WTC11 (cell line): ENCODE data around the gene HDAC10. TPM values are rescaled to one million over a fixed set of nuclear protein-coding genes. Genes with fewer than 3 reads are reported as not detected.

Experiments used
- ATAC-seq: fragments of 200-7000 bp; cut with Tn5 transposase; 2 replicates; pipeline ENCODE4 v1.10.0; 2021; ENCODE audit warnings: mild to moderate bottlenecking, moderate library complexity
- CTCF ChIA-PET: fragments of 300-600 bp; sonication (Branson Sonifier 250); formaldehyde crosslinking; loops from one replicate; lab custom pipeline; 2021; ENCODE audit warnings: antibody characterized with exemption; lab: Charles Lee
- POLR2A ChIA-PET: fragments of 350-600 bp; sonication (Branson Sonifier 250); formaldehyde crosslinking; loops from one replicate; lab custom pipeline; 2021; ENCODE audit warnings: antibody characterized with exemption; lab: Charles Lee
- DNase-seq: peaks from one replicate; pipeline ENCODE4 v3.0.0; 2021; ENCODE audit warnings: low spot score
- H3K27ac Mint-ChIP-seq: 2 replicates; pipeline ENCODE4 v1.8.0; 2021; ENCODE audit warnings: mixed read lengths
- H3K27me3 Mint-ChIP-seq: 2 replicates; pipeline ENCODE4 v1.8.0; 2021; ENCODE audit warnings: low read depth, mild to moderate bottlenecking, moderate library complexity, mixed read lengths
- H3K36me3 Mint-ChIP-seq: 2 replicates; pipeline ENCODE4 v1.8.0; 2021; ENCODE audit warnings: mixed read lengths
- H3K4me1 Mint-ChIP-seq: 2 replicates; pipeline ENCODE4 v1.8.0; 2022; ENCODE audit warnings: mixed read lengths
- H3K4me3 Mint-ChIP-seq: 2 replicates; pipeline ENCODE4 v1.8.0; 2021; ENCODE audit warnings: mild to moderate bottlenecking, moderate library complexity, mixed read lengths
- H3K9me3 Mint-ChIP-seq: 2 replicates; pipeline ENCODE4 v1.8.0; 2021; ENCODE audit warnings: mixed read lengths
- FOXJ3 ChIP-seq: sonication (generic); formaldehyde crosslinking; IDR thresholded peaks from 2 replicates; pipeline ENCODE4 v1.9.0; 2021; ENCODE audit warnings: missing genetic modification reagents, mild to moderate bottlenecking, borderline replicate concordance
- FOXK1 ChIP-seq: sonication (generic); formaldehyde crosslinking; IDR thresholded peaks from 2 replicates; pipeline ENCODE4 v1.8.0; 2022; ENCODE audit warnings: mild to moderate bottlenecking, moderate library complexity, missing genetic modification reagents
- MYBL2 ChIP-seq: sonication (generic); formaldehyde crosslinking; IDR thresholded peaks from 2 replicates; pipeline ENCODE4 v1.8.1; 2023; ENCODE audit warnings: mild to moderate bottlenecking, moderate library complexity, missing genetic modification reagents
- NFE2L1 ChIP-seq: sonication (generic); formaldehyde crosslinking; IDR thresholded peaks from 2 replicates; pipeline ENCODE4 v1.8.1; 2023; ENCODE audit warnings: missing genetic modification reagents
- OVOL2 ChIP-seq: fragments of 250-450 bp; sonication (Bioruptor Pico); IDR thresholded peaks from 2 replicates; pipeline ENCODE4 v1.9.0; 2021; ENCODE audit warnings: mild to moderate bottlenecking, borderline replicate concordance
- SMAD4 ChIP-seq: sonication (generic); formaldehyde crosslinking; IDR thresholded peaks from 2 replicates; pipeline ENCODE4 v1.8.0; 2022; ENCODE audit warnings: mild to moderate bottlenecking, missing genetic modification reagents
- SOX15 ChIP-seq: fragments of 250-450 bp; sonication (Bioruptor Pico); IDR thresholded peaks from 2 replicates; pipeline ENCODE4 v1.9.0; 2021; ENCODE audit warnings: mild to moderate bottlenecking
- ZBTB21 ChIP-seq: sonication (generic); formaldehyde crosslinking; IDR thresholded peaks from 2 replicates; pipeline ENCODE4 v1.8.1; 2023; ENCODE audit warnings: mild to moderate bottlenecking, missing genetic modification reagents, borderline replicate concordance
- ZNF263 ChIP-seq: sonication (generic); formaldehyde crosslinking; IDR thresholded peaks from 2 replicates; pipeline ENCODE4 v1.8.1; 2022; ENCODE audit warnings: low read depth, mild to moderate bottlenecking, moderate library complexity, missing genetic modification reagents
- total RNA-seq: library from RNA; stranded (reverse); gene quantifications from 3 replicates; pipeline ENCODE4 v1.2.3, GENCODE V29; 2021
- TF ChIP-seq, protein P1 (sequence below): sonication (generic); formaldehyde crosslinking; IDR thresholded peaks from 2 replicates; pipeline ENCODE4 v1.8.0; 2022; ENCODE audit warnings: mild to moderate bottlenecking, missing genetic modification reagents
- TF ChIP-seq, protein P2 (sequence below): fragments of 250-450 bp; sonication (Bioruptor Pico); IDR thresholded peaks from 2 replicates; pipeline ENCODE4 v1.9.0; 2021; ENCODE audit warnings: mild to moderate bottlenecking
- TF ChIP-seq, protein P3 (sequence below): sonication (generic); formaldehyde crosslinking; IDR thresholded peaks from 2 replicates; pipeline ENCODE4 v1.8.0; 2022; ENCODE audit warnings: missing genetic modification reagents
- TF ChIP-seq, protein P4 (sequence below): sonication (generic); formaldehyde crosslinking; IDR thresholded peaks from 2 replicates; pipeline ENCODE4 v1.8.0; 2023; ENCODE audit warnings: missing genetic modification reagents
- TF ChIP-seq, protein P5 (sequence below): sonication (generic); formaldehyde crosslinking; IDR thresholded peaks from 2 replicates; pipeline ENCODE4 v1.8.1; 2023; ENCODE audit warnings: mild to moderate bottlenecking, moderate library complexity, missing genetic modification reagents
- TF ChIP-seq, protein P6 (sequence below): sonication (generic); formaldehyde crosslinking; IDR thresholded peaks from 2 replicates; pipeline ENCODE4 v1.8.1; 2023; ENCODE audit warnings: mild to moderate bottlenecking, missing genetic modification reagents
- TF ChIP-seq, protein P7 (sequence below): sonication (generic); formaldehyde crosslinking; IDR thresholded peaks from 2 replicates; pipeline ENCODE4 v1.8.0; 2023; ENCODE audit warnings: missing genetic modification reagents, mild to moderate bottlenecking, borderline replicate concordance
- TF ChIP-seq, protein P8 (sequence below): sonication (generic); formaldehyde crosslinking; IDR thresholded peaks from 2 replicates; pipeline ENCODE4 v1.8.0; 2022; ENCODE audit warnings: mild to moderate bottlenecking, missing genetic modification reagents

Gene HDAC10
- total RNA-seq, 1 experiment from 2014 or later: 40.9 TPM

DNA sequence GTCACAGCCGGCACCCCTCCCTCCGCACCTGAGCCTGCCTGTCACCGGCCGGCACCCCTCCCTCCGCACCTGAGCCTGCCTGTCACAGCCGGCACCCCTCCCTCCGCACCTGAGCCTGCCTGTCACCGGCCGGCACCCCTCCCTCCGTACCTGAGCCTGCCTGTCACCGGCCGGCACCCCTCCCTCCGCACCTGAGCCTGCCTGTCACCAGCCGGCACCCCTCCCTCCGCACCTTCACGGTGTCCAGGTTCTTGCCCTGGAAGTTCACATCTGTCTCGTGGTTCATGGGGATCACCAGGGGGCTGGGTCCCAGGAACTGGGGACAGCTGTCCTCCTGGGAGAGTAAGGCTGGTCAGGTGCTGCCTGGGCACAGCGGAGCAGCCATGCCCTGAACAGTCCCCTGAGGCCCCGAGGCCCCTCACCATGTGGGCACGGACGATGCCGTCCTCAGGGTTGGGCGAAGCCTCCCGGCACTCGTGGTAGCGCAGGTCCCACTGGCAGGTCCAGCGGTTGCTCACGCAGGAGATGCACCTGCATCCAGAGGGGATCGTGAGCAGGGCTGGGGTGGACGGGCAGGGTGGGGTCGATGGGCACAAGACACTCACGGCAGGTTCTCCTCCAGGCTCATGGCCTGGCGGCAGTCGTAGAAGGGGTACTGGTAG lies 34.6 kb upstream of the HDAC10 start:
- TF ChIP-seq NFE2L1 (no peak), FOXK1 (CRISPR knock-in tag) (no peak), OVOL2 (no peak), SMAD4 (CRISPR knock-in tag) (no peak), ZBTB21 (CRISPR knock-in tag) (no peak), ZNF263 (CRISPR knock-in tag) (no peak), MYBL2 (no peak), SOX15 (CRISPR knock-in tag) (no peak)
- TF ChIP-seq, protein P1, sequence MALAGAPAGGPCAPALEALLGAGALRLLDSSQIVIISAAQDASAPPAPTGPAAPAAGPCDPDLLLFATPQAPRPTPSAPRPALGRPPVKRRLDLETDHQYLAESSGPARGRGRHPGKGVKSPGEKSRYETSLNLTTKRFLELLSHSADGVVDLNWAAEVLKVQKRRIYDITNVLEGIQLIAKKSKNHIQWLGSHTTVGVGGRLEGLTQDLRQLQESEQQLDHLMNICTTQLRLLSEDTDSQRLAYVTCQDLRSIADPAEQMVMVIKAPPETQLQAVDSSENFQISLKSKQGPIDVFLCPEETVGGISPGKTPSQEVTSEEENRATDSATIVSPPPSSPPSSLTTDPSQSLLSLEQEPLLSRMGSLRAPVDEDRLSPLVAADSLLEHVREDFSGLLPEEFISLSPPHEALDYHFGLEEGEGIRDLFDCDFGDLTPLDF (CRISPR knock-in tag): no peak
- TF ChIP-seq, protein P2, sequence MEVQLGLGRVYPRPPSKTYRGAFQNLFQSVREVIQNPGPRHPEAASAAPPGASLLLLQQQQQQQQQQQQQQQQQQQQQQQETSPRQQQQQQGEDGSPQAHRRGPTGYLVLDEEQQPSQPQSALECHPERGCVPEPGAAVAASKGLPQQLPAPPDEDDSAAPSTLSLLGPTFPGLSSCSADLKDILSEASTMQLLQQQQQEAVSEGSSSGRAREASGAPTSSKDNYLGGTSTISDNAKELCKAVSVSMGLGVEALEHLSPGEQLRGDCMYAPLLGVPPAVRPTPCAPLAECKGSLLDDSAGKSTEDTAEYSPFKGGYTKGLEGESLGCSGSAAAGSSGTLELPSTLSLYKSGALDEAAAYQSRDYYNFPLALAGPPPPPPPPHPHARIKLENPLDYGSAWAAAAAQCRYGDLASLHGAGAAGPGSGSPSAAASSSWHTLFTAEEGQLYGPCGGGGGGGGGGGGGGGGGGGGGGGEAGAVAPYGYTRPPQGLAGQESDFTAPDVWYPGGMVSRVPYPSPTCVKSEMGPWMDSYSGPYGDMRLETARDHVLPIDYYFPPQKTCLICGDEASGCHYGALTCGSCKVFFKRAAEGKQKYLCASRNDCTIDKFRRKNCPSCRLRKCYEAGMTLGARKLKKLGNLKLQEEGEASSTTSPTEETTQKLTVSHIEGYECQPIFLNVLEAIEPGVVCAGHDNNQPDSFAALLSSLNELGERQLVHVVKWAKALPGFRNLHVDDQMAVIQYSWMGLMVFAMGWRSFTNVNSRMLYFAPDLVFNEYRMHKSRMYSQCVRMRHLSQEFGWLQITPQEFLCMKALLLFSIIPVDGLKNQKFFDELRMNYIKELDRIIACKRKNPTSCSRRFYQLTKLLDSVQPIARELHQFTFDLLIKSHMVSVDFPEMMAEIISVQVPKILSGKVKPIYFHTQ (CRISPR knock-in tag): no peak
- TF ChIP-seq, protein P3, sequence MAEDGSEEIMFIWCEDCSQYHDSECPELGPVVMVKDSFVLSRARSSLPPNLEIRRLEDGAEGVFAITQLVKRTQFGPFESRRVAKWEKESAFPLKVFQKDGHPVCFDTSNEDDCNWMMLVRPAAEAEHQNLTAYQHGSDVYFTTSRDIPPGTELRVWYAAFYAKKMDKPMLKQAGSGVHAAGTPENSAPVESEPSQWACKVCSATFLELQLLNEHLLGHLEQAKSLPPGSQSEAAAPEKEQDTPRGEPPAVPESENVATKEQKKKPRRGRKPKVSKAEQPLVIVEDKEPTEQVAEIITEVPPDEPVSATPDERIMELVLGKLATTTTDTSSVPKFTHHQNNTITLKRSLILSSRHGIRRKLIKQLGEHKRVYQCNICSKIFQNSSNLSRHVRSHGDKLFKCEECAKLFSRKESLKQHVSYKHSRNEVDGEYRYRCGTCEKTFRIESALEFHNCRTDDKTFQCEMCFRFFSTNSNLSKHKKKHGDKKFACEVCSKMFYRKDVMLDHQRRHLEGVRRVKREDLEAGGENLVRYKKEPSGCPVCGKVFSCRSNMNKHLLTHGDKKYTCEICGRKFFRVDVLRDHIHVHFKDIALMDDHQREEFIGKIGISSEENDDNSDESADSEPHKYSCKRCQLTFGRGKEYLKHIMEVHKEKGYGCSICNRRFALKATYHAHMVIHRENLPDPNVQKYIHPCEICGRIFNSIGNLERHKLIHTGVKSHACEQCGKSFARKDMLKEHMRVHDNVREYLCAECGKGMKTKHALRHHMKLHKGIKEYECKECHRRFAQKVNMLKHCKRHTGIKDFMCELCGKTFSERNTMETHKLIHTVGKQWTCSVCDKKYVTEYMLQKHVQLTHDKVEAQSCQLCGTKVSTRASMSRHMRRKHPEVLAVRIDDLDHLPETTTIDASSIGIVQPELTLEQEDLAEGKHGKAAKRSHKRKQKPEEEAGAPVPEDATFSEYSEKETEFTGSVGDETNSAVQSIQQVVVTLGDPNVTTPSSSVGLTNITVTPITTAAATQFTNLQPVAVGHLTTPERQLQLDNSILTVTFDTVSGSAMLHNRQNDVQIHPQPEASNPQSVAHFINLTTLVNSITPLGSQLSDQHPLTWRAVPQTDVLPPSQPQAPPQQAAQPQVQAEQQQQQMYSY (CRISPR knock-in tag): no peak
- TF ChIP-seq, protein P4, sequence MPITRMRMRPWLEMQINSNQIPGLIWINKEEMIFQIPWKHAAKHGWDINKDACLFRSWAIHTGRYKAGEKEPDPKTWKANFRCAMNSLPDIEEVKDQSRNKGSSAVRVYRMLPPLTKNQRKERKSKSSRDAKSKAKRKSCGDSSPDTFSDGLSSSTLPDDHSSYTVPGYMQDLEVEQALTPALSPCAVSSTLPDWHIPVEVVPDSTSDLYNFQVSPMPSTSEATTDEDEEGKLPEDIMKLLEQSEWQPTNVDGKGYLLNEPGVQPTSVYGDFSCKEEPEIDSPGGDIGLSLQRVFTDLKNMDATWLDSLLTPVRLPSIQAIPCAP (CRISPR knock-in tag): no peak
- TF ChIP-seq, protein P5, sequence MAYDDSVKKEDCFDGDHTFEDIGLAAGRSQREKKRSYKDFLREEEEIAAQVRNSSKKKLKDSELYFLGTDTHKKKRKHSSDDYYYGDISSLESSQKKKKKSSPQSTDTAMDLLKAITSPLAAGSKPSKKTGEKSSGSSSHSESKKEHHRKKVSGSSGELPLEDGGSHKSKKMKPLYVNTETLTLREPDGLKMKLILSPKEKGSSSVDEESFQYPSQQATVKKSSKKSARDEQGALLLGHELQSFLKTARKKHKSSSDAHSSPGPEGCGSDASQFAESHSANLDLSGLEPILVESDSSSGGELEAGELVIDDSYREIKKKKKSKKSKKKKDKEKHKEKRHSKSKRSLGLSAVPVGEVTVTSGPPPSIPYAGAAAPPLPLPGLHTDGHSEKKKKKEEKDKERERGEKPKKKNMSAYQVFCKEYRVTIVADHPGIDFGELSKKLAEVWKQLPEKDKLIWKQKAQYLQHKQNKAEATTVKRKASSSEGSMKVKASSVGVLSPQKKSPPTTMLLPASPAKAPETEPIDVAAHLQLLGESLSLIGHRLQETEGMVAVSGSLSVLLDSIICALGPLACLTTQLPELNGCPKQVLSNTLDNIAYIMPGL (CRISPR knock-in tag): no peak
- H3K27ac Mint-ChIP-seq: no peak overlapping the region
- ATAC-seq (no peak), DNase-seq (no peak)
- H3K4me3 Mint-ChIP-seq: no peak overlapping the region
- POLR2A ChIA-PET: no interaction called here
- CTCF ChIA-PET: no interaction called here
- H3K9me3 Mint-ChIP-seq: no peaks in the 10 kb centered on the region
- peaks cover 13% of the 10 kb centered on the region; the same call in 1 of the 2 replicates for H3K36me3 Mint-ChIP-seq
- H3K4me1 Mint-ChIP-seq: no peaks in the 10 kb centered on the region
- no peaks in the 10 kb centered on the region for H3K27me3 Mint-ChIP-seq

DNA sequence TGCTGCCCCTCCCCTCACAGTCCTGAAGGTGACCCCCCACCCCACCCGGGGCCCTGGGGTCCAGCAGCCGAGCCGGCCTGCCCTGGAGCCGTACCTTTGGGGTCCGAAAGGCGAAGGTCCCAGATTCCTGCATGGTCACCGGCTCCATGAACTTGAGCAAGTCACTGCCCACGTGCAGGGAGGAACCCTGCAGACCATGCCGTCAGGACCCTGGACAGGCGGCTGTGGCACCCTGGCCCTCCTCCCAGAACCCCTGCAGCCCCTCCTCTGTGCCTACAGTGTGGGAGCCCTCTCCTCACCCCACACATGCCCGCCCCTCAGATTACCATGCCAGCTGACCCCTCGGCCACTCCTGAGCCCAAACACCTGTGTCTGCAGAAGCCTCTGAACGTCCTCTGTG lies 33.4 kb upstream of the HDAC10 start:
- Mint-ChIP-seq H3K4me1 (no peaks in the 10 kb centered on the region), H3K27me3 (no peaks in the 10 kb centered on the region), H3K4me3 (no peak overlapping the region), H3K27ac (no peak overlapping the region), H3K36me3 (peaks cover 15% of the 10 kb centered on the region; the same call in 1 of the 2 replicates), H3K9me3 (no peaks in the 10 kb centered on the region)
- ATAC-seq: no peak
- TF ChIP-seq, protein P6, sequence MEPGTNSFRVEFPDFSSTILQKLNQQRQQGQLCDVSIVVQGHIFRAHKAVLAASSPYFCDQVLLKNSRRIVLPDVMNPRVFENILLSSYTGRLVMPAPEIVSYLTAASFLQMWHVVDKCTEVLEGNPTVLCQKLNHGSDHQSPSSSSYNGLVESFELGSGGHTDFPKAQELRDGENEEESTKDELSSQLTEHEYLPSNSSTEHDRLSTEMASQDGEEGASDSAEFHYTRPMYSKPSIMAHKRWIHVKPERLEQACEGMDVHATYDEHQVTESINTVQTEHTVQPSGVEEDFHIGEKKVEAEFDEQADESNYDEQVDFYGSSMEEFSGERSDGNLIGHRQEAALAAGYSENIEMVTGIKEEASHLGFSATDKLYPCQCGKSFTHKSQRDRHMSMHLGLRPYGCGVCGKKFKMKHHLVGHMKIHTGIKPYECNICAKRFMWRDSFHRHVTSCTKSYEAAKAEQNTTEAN (CRISPR knock-in tag): no peak
- TF ChIP-seq, protein P7, sequence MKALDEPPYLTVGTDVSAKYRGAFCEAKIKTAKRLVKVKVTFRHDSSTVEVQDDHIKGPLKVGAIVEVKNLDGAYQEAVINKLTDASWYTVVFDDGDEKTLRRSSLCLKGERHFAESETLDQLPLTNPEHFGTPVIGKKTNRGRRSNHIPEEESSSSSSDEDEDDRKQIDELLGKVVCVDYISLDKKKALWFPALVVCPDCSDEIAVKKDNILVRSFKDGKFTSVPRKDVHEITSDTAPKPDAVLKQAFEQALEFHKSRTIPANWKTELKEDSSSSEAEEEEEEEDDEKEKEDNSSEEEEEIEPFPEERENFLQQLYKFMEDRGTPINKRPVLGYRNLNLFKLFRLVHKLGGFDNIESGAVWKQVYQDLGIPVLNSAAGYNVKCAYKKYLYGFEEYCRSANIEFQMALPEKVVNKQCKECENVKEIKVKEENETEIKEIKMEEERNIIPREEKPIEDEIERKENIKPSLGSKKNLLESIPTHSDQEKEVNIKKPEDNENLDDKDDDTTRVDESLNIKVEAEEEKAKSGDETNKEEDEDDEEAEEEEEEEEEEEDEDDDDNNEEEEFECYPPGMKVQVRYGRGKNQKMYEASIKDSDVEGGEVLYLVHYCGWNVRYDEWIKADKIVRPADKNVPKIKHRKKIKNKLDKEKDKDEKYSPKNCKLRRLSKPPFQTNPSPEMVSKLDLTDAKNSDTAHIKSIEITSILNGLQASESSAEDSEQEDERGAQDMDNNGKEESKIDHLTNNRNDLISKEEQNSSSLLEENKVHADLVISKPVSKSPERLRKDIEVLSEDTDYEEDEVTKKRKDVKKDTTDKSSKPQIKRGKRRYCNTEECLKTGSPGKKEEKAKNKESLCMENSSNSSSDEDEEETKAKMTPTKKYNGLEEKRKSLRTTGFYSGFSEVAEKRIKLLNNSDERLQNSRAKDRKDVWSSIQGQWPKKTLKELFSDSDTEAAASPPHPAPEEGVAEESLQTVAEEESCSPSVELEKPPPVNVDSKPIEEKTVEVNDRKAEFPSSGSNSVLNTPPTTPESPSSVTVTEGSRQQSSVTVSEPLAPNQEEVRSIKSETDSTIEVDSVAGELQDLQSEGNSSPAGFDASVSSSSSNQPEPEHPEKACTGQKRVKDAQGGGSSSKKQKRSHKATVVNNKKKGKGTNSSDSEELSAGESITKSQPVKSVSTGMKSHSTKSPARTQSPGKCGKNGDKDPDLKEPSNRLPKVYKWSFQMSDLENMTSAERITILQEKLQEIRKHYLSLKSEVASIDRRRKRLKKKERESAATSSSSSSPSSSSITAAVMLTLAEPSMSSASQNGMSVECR (CRISPR knock-in tag): no peak
- TF ChIP-seq, protein P8, sequence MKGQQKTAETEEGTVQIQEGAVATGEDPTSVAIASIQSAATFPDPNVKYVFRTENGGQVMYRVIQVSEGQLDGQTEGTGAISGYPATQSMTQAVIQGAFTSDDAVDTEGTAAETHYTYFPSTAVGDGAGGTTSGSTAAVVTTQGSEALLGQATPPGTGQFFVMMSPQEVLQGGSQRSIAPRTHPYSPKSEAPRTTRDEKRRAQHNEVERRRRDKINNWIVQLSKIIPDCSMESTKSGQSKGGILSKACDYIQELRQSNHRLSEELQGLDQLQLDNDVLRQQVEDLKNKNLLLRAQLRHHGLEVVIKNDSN (CRISPR knock-in tag): no peak
- TF ChIP-seq FOXJ3: no peak
- CTCF ChIA-PET: interaction anchor here (0.5 kb wide), 1 partner anchor 23 kb away, joined by 3 read pairs; the partner anchor contains the start of gene MAPK12
- DNase-seq: no peak
- POLR2A ChIA-PET: no interaction called here
